Measurements from ENCODE around the gene LTO1. TPM values are rescaled to one million over a fixed set of nuclear protein-coding genes. Genes with fewer than 3 reads are reported as not detected.

Gene LTO1
- total and polyA plus RNA-seq, 8 donors: 18.0 to 45.3 (median 28.7) TPM

DNA sequence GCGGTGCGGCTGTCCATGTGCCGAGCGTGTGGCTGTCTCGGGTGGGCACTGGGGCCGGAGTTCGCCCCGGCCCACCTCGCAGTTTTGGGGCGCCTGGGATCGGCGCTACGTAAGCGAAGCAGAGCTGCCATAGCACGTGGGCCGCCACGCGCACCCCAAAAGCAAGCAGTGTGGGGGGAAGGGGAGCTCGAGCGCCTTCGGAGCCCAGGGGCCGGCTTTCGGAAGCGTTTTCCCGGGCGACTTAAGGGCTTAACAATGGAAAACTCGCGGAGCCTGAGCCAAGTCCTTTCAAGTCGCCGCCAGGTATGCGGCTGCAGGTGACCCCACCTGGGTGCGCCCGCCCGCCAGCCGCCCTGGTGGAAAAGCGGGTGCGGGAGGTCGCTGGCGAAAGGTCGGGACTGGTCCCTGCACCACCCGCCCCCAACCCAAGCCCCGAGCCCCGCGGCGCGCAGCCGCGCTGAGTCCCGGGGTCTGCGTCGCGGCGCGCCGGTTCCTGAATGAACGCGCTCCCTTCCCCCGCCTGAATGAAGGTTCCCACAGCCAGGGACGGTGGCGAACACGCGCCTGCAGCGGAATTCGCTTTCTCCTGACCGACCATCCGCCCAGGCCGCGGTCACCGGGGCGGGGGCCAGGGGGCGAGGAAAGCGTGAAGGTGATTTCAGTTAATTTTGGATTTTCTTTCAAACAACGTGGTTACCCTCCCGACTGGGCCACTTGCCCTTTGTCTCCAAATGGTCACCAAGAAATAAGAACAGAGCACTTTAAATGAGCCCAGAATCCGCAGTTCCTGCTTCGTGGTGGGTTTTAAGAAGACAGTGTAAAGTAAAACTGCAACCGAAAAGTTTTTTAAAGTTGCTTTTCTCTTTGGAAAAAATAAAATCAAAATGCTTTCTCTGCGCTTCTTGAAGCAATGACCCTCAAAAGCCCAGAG is 36.9 kb downstream of the LTO1 start:
- intact Hi-C loops (cut with DNase I): no loop called here
- Histone ChIP-seq H3K27ac (peak overlapping the region; percentile 55 to 80), H3K4me3 (peak overlapping the region; percentile 12 to 78), H3K4me1 (peaks cover 32 to 70% of the 10 kb centered on the region in 2 donors), H3K27me3 (peaks cover 11 to 84% of the 10 kb centered on the region in 2 donors), H3K9me3 (no peaks in the 10 kb centered on the region), H3K36me3 (no peaks in the 10 kb centered on the region)
- DNase-seq: peak; percentile 67 to 83 (median 74)
- peak; percentile 39 for ATAC-seq
- TF ChIP-seq, protein P1, sequence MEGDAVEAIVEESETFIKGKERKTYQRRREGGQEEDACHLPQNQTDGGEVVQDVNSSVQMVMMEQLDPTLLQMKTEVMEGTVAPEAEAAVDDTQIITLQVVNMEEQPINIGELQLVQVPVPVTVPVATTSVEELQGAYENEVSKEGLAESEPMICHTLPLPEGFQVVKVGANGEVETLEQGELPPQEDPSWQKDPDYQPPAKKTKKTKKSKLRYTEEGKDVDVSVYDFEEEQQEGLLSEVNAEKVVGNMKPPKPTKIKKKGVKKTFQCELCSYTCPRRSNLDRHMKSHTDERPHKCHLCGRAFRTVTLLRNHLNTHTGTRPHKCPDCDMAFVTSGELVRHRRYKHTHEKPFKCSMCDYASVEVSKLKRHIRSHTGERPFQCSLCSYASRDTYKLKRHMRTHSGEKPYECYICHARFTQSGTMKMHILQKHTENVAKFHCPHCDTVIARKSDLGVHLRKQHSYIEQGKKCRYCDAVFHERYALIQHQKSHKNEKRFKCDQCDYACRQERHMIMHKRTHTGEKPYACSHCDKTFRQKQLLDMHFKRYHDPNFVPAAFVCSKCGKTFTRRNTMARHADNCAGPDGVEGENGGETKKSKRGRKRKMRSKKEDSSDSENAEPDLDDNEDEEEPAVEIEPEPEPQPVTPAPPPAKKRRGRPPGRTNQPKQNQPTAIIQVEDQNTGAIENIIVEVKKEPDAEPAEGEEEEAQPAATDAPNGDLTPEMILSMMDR (IDR thresholded peaks at IDR 0.05): no peak

DNA sequence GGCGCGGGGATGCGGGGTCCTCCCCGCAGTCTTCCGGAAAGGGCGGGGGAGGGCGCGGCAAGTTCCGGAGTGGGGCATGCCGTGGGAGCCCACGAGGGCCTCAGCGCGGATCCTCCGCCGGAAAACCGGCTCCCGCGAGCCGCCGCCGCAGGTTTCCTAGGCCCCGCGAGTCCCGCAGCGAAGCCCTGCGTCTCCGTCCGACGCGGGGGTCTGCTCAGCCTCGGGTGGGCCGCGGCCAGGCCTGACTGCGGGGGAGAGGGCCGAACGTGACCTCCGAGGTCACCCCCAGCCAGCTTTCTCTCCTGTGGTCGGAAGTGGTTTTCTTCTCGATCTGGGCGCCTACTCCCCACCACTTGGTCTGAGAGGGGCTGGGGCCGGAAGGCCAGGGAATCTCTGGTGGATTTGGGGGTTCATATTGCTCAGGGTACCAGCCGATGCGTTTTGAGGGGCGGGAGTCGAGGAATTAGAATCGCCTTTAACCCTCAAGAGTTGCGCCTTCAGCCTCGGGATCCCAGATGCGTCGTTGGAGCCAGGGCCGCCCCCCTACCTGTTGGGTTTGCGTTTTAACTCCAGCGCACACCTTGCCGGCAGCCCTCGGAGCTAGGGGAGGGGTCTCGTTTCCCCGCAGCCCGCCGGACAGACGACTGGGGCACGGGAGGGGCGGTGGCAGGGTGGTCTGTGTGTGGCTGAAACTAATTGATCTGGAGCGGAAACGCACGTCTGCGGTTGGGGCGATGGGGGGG is 37.8 kb downstream of the LTO1 start:
- intact Hi-C loops (cut with DNase I): no loop called here
- H3K27ac ChIP-seq: peak overlapping the region; percentile 55 to 80
- H3K36me3 ChIP-seq: no peaks in the 10 kb centered on the region
- TF ChIP-seq, protein P1 (IDR thresholded peaks at IDR 0.05): no peak
- peaks cover 29 to 66% of the 10 kb centered on the region in 2 donors for H3K4me1 ChIP-seq
- no peaks in the 10 kb centered on the region for H3K9me3 ChIP-seq
- ATAC-seq (no peak), DNase-seq (peak in 1 of 4 donors; percentile 71)
- H3K4me3 ChIP-seq: peak overlapping the region; percentile 27 to 78
- peaks cover 11 to 76% of the 10 kb centered on the region in 2 donors for H3K27me3 ChIP-seq

DNA sequence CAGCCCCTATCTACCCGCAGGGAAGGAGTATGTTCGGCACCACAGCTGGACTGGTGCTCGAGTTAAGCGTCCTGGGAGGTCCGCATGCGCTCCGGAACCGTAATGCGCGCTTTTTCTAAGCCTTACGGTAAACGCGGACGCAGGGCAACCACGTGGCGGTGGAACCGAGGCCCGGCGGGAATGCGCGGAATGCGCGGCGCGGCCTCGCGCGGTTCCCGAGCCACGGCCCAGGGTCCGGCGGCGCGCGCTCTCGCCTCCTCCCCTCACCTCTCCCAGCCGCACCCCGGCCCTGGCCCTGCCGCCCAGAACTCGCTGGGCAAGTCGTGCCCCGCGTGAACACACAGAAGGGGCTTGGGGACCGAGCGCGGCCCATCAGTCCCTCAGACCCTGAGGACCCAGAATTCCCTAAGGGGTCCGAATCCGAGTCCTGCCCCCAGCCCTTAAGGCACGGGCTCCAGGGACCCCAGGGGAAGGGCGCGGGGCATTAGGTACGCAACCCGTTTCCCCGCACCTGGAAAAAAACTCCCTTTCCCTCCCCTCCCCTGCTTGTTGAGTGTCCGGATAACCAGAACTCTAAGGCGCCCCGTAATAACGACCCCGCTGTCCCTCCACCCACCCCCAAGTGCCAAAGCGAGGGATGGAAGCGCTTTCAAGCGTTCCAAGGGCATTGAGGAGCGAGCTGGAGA is 38.5 kb downstream of the LTO1 start:
- TF ChIP-seq, protein P1 (IDR thresholded peaks at IDR 0.05): no peak

DNA sequence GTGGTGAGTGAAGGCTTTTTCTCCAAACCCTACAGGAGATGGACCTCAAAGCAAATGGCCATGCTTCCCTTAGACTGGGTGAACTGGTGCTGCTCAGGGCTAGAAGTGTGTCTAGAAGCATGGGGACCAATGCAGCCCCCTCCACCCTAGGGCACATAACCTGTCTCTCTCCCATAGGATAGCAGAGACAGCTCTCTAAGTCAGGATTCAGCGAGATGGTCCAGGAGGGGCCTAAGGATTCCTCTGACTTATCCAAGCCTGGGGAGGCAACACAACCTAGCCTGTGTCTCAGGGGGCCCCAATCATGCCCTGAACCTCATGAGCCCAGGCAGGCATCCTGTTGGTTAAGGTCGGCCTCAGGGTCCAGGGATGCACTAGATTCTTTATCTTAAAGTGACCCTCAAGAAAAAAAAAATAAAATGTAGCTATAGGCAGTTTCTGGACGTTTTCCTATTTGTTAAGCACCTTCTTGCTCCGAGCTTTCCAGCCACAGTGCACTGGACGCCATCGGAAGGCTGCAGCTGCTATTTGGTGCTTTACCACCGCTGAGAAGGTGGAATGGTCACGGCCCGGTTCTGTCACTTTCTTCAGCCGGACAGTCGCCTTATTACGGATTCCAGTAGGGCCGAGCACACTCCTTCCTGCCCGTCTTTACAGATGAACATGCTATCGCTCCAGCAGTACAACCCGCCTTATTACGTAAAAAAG is 39.2 kb downstream of the LTO1 start:
- ATAC-seq: peak; percentile 3
- H3K4me1 ChIP-seq: peaks cover 29 to 52% of the 10 kb centered on the region in 2 donors
- no peak for DNase-seq
- H3K27ac ChIP-seq: peak overlapping the region in 1 of 2 donors; percentile 80
- peak overlapping the region; percentile 27 to 78 for H3K4me3 ChIP-seq
- TF ChIP-seq, protein P1 (IDR thresholded peaks at IDR 0.05): no peak
- H3K36me3 ChIP-seq: no peaks in the 10 kb centered on the region
- H3K27me3 ChIP-seq: peaks cover 11 to 62% of the 10 kb centered on the region in 2 donors
- intact Hi-C loops (cut with DNase I): no loop called here
- H3K9me3 ChIP-seq: no peaks in the 10 kb centered on the region

More for the DNA sequence above, 38.5 kb downstream of the LTO1 start:
- Histone ChIP-seq H3K27me3 (peaks cover 11 to 68% of the 10 kb centered on the region in 2 donors), H3K4me3 (peak overlapping the region; percentile 27 to 78), H3K9me3 (no peaks in the 10 kb centered on the region), H3K27ac (peak overlapping the region; percentile 59 to 80), H3K36me3 (no peaks in the 10 kb centered on the region), H3K4me1 (peaks cover 29 to 59% of the 10 kb centered on the region in 2 donors)
- peak; percentile 65 to 90 (median 86) for DNase-seq
- intact Hi-C loops (cut with DNase I): no loop called here
- peak; percentile 59 for ATAC-seq

Data from left lung (tissue), 10 donors.